Transverse colon (tissue), 4 donors: ENCODE data around the gene AKAP6. TPM values are rescaled to one million over a fixed set of nuclear protein-coding genes. Genes with fewer than 3 reads are reported as not detected.

ENCODE experiments used
- DNase-seq: peaks from one replicate; pipeline ENCODE4 v3.0.0-alpha.2; 2019
- H3K27ac ChIP-seq, 4 donors: fragments of 200-600 bp; sonication (generic); 2 replicates each; pipeline ENCODE4 v1.5.1; 2016 to 2018; ENCODE audit warnings: inconsistent platforms in 4 of 4
- H3K27me3 ChIP-seq: fragments of 200-600 bp; sonication (generic); 2 replicates; pipeline ENCODE4 v1.5.1; 2017; ENCODE audit warnings: inconsistent platforms
- H3K36me3 ChIP-seq, 4 donors: fragments of 200-600 bp; sonication (generic); 2 replicates each; pipeline ENCODE4 v1.5.1; 2017 to 2019; ENCODE audit warnings: inconsistent platforms in 4 of 4
- H3K4me1 ChIP-seq, 4 donors: fragments of 200-600 bp; sonication (generic); 2 replicates each; pipeline ENCODE4 v1.5.1; 2017 to 2020; ENCODE audit warnings: inconsistent platforms in 4 of 4
- H3K4me3 ChIP-seq, 4 donors: fragments of 200-600 bp; sonication (generic); 1 replicate in 1 of 4; 2 replicates in 3 of 4; pipeline versions ENCODE4 v1.5.1 to v1.6.1; 2017 to 2019; ENCODE audit warnings: inconsistent platforms in 4 of 4
- H3K9me3 ChIP-seq, 2 donors: fragments of 200-600 bp; sonication (generic); 2 replicates each; pipeline ENCODE4 v1.5.1; 2017 to 2019; ENCODE audit warnings: inconsistent platforms in 2 of 2
- EP300 ChIP-seq: sonication (generic); formaldehyde crosslinking; IDR thresholded peaks from one replicate; pipeline ENCODE4 v1.6.1; 2017; ENCODE audit warnings: antibody characterized with exemption, low read depth
- POLR2A ChIP-seq: fragments of 450-650 bp; IDR thresholded peaks from one replicate; pipeline ENCODE4 v1.6.1; 2016; ENCODE audit warnings: antibody characterized with exemption, mild to moderate bottlenecking, moderate library complexity
- POLR2AphosphoS5 ChIP-seq, 3 donors: sonication (generic); formaldehyde crosslinking; IDR thresholded peaks; one replicate each; pipeline ENCODE4 v1.6.1; 2016; ENCODE audit warnings: antibody characterized with exemption in 3 of 3
- WGBS, 2 donors: methylation state at CpG; one replicate each; pipeline ENCODE4 v1.1.5; 2018; ENCODE audit warnings: low coverage in 1 of 2; 5-methylcytosine and 5-hydroxymethylcytosine counted together
- in situ Hi-C, 4 donors: fragments of 200-750 bp; cut with MboI; loops; one replicate each; pipeline versions ENCODE4 v1.15.0 to v1.15.1; 2017; ENCODE audit warnings: low sequenced_read_pairs in 3 of 4, low pct_ligation_motif_present in 1 of 4, low pct_unique_long_range_greater_than_20kb in 1 of 4
- intact Hi-C: fragments of 100-400 bp; cut with DNase I; formaldehyde crosslinking; loops from one replicate; pipeline ENCODE4 v1.15.1; 2023; ENCODE audit warnings: low total_unique reads
- total RNA-seq, 4 donors: library from RNA; depleted of rRNA; stranded (reverse); fragments of >200 nt; gene quantifications; one replicate each; pipeline ENCODE4 v1.1.0, GENCODE V29; 2016
- TF ChIP-seq, protein P1 (sequence below), 5 experiments: fragments of 200-600 bp in 3 of 5; fragments of 450-650 bp in 2 of 5; sonication (generic) in 3 of 5; IDR thresholded peaks; 1 replicate in 2 of 5; 2 replicates in 3 of 5; pipeline ENCODE4 v1.5.1; 2016 to 2017; ENCODE audit warnings: antibody characterized with exemption in 5 of 5, inconsistent platforms in 3 of 5, mild to moderate bottlenecking in 2 of 5, moderate library complexity in 1 of 5

Gene AKAP6
- total RNA-seq, 4 donors from 2014 or later: 6.3 to 16.7 (median 9.7) TPM

DNA sequence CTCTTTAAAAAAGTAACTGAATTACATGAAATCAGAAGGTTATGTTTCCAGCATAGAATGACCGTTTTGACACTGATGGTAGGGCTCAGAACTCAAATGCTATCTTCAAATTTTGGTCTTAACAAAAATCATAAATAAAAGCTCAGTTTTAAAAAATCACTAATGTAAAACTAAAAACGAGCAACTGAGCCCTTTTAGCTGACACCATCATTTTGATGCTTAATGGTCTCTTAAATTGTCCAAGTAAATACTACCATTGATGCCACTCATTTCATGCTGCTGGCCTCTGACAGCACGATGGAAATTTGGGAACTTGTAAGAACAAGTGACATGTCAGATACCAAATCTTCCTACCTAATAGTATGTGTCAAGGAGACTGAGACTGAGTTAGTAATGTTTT, 205.0 kb downstream of the AKAP6 start:
- no peaks in the 10 kb centered on the region for H3K27me3 ChIP-seq
- no peaks in the 10 kb centered on the region for H3K9me3 ChIP-seq
- H3K4me3 ChIP-seq: no peak overlapping the region
- 81 to 82% methylated on average over 3 of the region's 3 CpGs for WGBS, 2 donors
- H3K4me1 ChIP-seq: no peaks in the 10 kb centered on the region
- intact Hi-C loops (no loop called here), in situ Hi-C loops (no loop called here)
- H3K36me3 ChIP-seq: no peaks in the 10 kb centered on the region
- H3K27ac ChIP-seq: no peak overlapping the region
- TF ChIP-seq, protein P1, sequence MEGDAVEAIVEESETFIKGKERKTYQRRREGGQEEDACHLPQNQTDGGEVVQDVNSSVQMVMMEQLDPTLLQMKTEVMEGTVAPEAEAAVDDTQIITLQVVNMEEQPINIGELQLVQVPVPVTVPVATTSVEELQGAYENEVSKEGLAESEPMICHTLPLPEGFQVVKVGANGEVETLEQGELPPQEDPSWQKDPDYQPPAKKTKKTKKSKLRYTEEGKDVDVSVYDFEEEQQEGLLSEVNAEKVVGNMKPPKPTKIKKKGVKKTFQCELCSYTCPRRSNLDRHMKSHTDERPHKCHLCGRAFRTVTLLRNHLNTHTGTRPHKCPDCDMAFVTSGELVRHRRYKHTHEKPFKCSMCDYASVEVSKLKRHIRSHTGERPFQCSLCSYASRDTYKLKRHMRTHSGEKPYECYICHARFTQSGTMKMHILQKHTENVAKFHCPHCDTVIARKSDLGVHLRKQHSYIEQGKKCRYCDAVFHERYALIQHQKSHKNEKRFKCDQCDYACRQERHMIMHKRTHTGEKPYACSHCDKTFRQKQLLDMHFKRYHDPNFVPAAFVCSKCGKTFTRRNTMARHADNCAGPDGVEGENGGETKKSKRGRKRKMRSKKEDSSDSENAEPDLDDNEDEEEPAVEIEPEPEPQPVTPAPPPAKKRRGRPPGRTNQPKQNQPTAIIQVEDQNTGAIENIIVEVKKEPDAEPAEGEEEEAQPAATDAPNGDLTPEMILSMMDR (IDR thresholded peaks at IDR 0.05): no peak
- no peak for TF ChIP-seq EP300
- no peak for TF ChIP-seq POLR2A
- TF ChIP-seq POLR2AphosphoS5 (IDR thresholded peaks at IDR 0.05): no peak
- DNase-seq: no peak

DNA sequence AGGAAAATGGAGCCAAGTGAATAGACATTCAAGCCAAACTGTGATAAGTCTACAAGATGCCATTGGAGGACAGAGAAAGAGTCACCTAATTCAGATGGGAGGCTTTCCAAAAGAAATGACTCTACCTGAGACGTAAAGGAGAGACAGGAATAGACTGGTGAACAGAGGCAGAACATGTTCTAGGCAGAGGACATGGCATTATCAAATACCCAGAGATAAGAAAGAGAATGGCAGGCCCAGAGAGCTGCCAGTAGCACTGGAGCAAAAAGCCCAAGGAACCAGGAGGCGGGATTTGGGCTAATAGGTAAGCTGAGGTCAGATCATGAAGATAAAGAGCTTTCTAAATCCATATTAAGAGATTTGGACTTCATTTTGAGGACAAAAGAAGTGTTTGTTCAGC, 207.1 kb downstream of the AKAP6 start:
- H3K27me3 ChIP-seq: no peaks in the 10 kb centered on the region
- H3K27ac ChIP-seq: no peak overlapping the region
- in situ Hi-C loops (no loop called here), intact Hi-C loops (no loop called here)
- WGBS, 2 donors: 89 to 93% methylated on average over 2 of the region's 2 CpGs
- H3K4me1 ChIP-seq: no peaks in the 10 kb centered on the region
- TF ChIP-seq EP300 (no peak), POLR2A (no peak), POLR2AphosphoS5 (IDR thresholded peaks at IDR 0.05) (no peak)
- TF ChIP-seq, protein P1 (IDR thresholded peaks at IDR 0.05): no peak
- DNase-seq: no peak
- no peaks in the 10 kb centered on the region for H3K36me3 ChIP-seq
- H3K9me3 ChIP-seq: no peaks in the 10 kb centered on the region
- H3K4me3 ChIP-seq: no peak overlapping the region

DNA sequence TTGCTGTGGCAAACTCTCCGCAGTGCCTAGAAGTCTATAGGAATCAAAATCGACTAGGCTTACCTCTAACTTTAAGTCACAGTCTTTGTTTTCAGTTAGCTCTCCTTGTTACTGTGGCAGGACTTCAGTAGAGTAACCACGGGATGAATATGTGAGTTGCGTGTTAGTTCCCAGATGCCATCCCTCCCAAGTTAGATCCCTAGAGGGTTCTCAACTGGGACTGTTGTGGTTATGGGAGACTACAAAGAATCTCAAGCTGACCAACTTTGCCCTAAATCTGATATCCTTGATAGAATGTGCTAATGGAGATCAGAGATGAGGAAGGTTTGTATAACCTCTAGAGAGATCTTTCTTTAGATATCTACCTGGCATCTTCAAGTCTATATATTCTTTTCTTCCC, 208.1 kb downstream of the AKAP6 start:
- DNase-seq: no peak
- H3K36me3 ChIP-seq: no peaks in the 10 kb centered on the region
- H3K27ac ChIP-seq: no peak overlapping the region
- H3K9me3 ChIP-seq: no peaks in the 10 kb centered on the region
- 90 to 94% methylated on average over 2 to 4 of the region's 4 CpGs for WGBS, 2 donors
- H3K27me3 ChIP-seq: no peaks in the 10 kb centered on the region
- TF ChIP-seq, protein P1 (IDR thresholded peaks at IDR 0.05): no peak
- TF ChIP-seq POLR2A (no peak), POLR2AphosphoS5 (IDR thresholded peaks at IDR 0.05) (no peak), EP300 (no peak)
- no peaks in the 10 kb centered on the region for H3K4me1 ChIP-seq
- intact Hi-C loops (no loop called here), in situ Hi-C loops (no loop called here)
- H3K4me3 ChIP-seq: no peak overlapping the region

DNA sequence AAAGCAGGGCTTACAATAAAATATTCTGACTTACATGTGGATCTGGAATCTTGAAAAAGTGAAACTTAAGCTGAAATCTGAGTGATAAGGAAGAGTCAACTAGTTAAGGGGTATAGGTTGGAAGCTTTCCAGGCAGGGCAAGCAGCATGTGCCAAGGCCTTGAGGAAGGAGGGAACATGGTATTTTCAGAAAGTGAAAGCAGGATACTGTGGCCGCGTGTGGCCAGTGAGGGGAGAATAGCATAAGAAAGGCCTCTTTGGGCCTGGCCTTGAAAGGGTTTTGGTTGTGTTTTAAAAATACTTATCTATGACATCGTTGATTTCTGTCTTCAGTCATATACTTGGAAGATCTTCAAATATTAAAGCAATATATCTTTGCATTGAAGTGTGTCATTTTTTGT, 213.4 kb downstream of the AKAP6 start:
- H3K4me3 ChIP-seq: no peak overlapping the region
- in situ Hi-C loops: no loop called here
- no peak overlapping the region for H3K27ac ChIP-seq
- no peaks in the 10 kb centered on the region for H3K27me3 ChIP-seq
- H3K9me3 ChIP-seq: no peaks in the 10 kb centered on the region
- no peak for DNase-seq
- intact Hi-C loops: no loop called here
- WGBS, 2 donors: 40 to 47% methylated on average over 3 of the region's 3 CpGs
- TF ChIP-seq, protein P1 (IDR thresholded peaks at IDR 0.05): no peak
- TF ChIP-seq POLR2AphosphoS5 (IDR thresholded peaks at IDR 0.05) (no peak), POLR2A (no peak), EP300 (no peak)
- peaks cover 0 to 12% (median 0%) of the 10 kb centered on the region in 4 donors for H3K4me1 ChIP-seq
- no peaks in the 10 kb centered on the region for H3K36me3 ChIP-seq
